Measurements from ENCODE around the gene NUP93.

NUP93 gene

DNA sequence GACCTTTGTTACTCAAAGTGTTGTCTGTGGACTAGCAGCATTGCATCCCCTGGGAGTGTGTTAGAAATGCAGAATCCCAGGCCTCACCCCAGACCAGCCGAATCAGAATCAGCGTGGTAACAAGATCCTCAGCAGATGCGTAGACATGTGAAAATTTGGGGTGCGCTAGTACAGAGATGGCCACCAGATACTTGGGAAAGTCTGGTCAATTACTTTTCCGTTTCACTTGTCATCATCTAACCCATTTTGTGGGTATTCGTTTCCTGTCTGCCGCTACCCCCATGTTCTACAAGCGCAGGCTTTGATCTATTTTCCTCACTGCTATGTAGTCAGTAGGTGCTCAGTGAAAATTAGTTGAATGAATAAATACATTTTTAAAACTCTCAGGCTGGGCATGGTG, 168.9 kb downstream of the NUP93 start:
- Histone ChIP-seq H3K27ac (no peak overlapping the region), H3K9me3 (ENCODE audit: low read depth, low read length) (no peaks in the 10 kb centered on the region), H3K9ac (ENCODE audit: insufficient read length) (no peak overlapping the region), H3K36me3 (ENCODE audit: insufficient read depth, low read length) (no peaks in the 10 kb centered on the region), H3K4me3 (no peak overlapping the region)
- TF ChIP-seq FOXP2 (optimal IDR thresholded peaks at IDR 0.05; ENCODE audit: control extremely low read depth, extremely low read length, insufficient read depth) (no peak), EZH2 (IDR thresholded peaks at IDR 0.05) (no peak), POLR2AphosphoS5 (IDR thresholded peaks at IDR 0.05; ENCODE audit: borderline replicate concordance, low read depth, low read length) (no peak)
- DNase-seq (ENCODE audit: low read depth, low spot score): no peak
